Measurements from ENCODE around the gene OR1B1.
"Not testable (repeated sequence)": the region's sequence is repeated elsewhere in the genome, so short reads cannot be mapped to it uniquely, and the experiment has no call there.

The OR1B1 gene

DNA sequence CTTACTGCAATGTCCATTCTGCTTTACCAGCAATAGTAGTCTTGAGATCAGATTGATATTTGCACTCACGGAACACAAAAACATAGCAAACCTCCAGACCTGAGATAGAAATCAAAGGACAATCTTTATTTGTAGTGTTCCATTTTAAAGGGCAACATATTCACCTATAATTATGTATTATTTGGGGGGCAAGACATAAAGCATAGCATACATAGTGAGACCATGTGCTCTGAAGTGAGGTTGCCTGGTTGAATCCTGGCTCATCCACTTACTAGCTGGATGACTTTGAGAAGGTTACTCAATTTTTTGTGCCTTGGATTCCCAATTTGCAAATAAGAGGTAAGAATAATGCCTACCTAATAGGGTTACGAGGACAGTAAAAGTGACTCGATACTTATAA is at the start of gene OR1B1:
TSS of gene OR1B1 (minus strand) at position 101 of the 400 bp plus-strand sequence.
- no peak for DNase-seq (ENCODE audit: low spot score)

- peak; percentile 26 for DNase-seq (ENCODE audit: low spot score)
These were observed 38.3 kb upstream of the OR1B1 start for GRCh38 chr9:122695696-122696095.

- no peak for DNase-seq (ENCODE audit: low spot score)
These were observed 27.4 kb upstream of the OR1B1 start for GRCh38 chr9:122684851-122685250.

GRCh38 chr9:122672481-122672880 is 15.1 kb upstream of the OR1B1 start:
- no peak for DNase-seq (ENCODE audit: low spot score)

- no peak for DNase-seq (ENCODE audit: low spot score)
These were observed 4.0 kb upstream of the OR1B1 start, which contains the start of gene OR1L1 for GRCh38 chr9:122661416-122661815. OR1L1 (plus strand) TSS chr9:122661716; CDS start chr9:122661716, 0 bp downstream.

DNA sequence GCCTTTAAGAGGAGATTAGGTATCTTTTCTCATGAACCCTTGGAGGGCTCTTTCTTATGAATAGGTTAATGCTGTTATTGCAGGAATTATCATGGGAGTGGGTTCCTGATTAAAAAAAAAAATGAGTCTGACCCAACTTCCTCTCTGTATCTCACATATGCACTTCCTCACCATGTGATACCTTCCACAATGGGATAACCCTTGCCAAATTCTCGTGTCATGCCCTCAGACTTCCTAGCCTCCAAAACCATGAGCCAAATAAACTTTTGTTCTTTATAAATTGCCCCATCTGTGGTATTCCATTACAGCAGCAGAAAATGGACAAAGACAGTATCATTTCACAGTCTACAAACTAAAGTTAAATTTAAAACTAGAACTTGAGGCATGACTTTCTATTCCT is 1.0 kb downstream of the OR1B1 start:
- DNase-seq (ENCODE audit: low spot score): no peak

- DNase-seq (ENCODE audit: low spot score): no peak
These were observed 15.2 kb downstream of the OR1B1 start for GRCh38 chr9:122642226-122642625.

DNA sequence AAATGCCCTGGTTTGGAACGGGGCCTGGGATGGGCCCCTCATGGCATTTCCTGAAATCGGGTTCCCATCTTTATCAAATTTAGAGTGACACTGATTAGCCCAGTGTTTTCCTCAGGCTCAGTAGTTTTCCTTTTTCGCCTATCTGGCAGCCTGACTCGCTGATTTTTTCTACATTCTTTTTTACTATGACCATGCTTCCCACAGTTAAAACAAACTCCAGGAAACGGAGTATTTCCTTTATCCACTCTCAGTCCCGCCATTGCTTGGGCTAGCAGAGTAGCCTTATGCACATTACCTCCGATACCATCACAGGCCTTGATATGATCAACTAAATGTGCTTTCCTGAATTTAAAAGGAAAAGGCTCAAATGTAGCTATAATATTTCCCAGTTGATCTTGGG is 37.4 kb downstream of the OR1B1 start:
- DNase-seq (ENCODE audit: low spot score): no peak

GRCh38 chr9:122614362-122614761 is 43.1 kb downstream of the OR1B1 start, which contains the start of gene OR1Q1:
OR1Q1 (plus strand) TSS chr9:122614738; CDS start chr9:122614738, 0 bp downstream.
- no peak for DNase-seq (ENCODE audit: low spot score)

DNA sequence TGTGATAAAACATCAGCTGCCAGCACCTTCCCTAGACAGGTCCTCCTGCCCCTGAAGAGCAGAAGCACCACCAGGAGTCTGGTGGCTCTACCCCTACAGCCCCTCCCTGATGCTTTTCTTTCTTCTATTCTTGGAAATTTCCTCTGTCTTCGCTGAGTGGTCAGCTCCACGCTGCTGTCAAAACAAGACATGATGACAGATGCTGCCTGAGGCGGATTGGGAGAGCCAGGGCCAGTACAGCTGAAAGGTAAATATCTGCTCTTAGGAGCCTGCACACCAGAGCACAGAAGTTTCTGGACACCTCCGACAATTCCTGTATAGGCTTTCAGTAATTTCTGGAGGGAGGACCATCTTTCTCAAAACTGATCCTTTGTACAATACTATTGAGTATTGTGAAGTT is 47.6 kb downstream of the OR1B1 start:
- no peak for DNase-seq (ENCODE audit: low spot score)

DNA sequence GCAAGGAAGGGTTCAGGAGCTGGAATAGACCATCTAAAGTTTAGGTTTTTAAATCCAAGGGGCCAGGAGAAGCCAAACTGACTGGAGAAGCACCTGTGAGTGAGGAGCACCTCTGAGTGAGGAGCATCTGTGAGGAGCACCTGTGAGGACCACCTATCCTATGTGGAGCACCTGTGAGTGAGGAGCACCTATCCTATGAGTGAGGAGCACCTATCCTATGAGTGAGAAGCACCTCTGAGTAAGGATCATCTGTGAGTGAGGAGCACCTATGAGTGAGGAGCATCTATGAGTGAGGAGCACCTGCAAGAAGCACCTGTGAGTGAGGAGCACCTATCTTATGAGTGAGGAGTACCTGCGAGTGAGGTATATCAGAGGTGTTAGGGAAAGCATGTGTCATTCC is 50.8 kb downstream of the OR1B1 start:
- no peak for DNase-seq (ENCODE audit: low spot score)

GRCh38 chr9:122605691-122606090 is 51.7 kb downstream of the OR1B1 start:
- DNase-seq (ENCODE audit: low spot score): no peak

GRCh38 chr9:122583284-122583683 is 74.1 kb downstream of the OR1B1 start, which contains the start of gene OR1L8:
OR1L8 (minus strand) TSS chr9:122583384; CDS start chr9:122568477, 14,907 bp downstream.
- not testable (repeated sequence) for DNase-seq (ENCODE audit: low spot score)

GRCh38 chr9:122580360-122580759 is 77.1 kb downstream of the OR1B1 start:
- DNase-seq (ENCODE audit: low spot score): peak; percentile 49

DNA sequence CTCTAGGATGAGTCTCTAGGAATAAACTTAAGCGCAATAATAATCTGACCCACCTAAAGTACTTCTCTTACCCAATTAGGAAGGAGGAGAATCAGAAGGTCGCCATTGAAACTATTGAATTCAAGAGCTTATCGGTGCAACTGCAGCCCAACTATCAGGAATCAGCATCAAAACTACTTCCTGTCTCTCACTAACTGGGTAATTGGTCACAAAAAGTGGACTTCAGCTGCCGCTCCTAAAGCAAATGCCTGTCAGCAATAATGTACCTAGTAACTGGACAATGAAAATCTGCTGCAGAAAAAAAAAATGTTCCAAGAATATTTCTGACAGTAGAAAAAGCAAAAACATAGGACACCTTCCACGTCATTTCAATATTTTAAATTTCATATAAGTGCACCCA is 77.6 kb downstream of the OR1B1 start:
- no peak for DNase-seq (ENCODE audit: low spot score)

Data from kidney tubule cell (primary cell).